ENCODE results near the gene HOXB9. TPM values are rescaled to one million over a fixed set of nuclear protein-coding genes. Genes with fewer than 3 reads are reported as not detected.
A peak's percentile ranks its signal among the peaks of the same experiment; 100 is the strongest.

HOXB9 gene
- total and polyA plus RNA-seq, 10 of the 15 experiments (the other 5 are each of a cell fraction or from before 2014, with no cell fraction given), result 0.01 to 0.49 (median 0.09) TPM; not detected in 5

DNA sequence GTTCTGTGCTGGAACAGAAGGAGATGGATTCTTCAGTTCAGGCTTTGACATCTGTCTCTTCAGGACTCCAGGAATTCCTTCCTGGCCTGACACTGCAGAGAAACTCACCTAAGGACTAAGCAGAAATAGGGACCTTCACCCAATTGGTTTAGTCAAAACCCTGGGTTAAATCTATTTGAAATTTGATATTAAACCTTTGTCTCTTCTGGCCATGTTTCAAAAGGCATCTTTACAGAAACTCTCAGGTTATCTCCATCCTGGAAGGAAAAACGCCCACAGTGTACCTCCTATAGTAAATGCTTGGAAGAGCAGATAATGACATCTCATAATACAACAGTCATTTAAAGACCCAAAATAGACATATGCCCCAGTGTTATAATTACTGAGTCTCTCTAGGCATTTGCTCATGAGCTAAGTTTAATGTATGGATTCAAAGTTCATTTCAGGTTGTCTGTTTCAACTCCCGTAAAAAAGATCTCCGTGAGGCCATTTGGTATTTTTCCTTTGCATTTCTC is 42.4 kb downstream of the HOXB9 start (continued):
- no peak for TF ChIP-seq YBX1 (IDR thresholded peaks at IDR 0.05)
- TF ChIP-seq ZNF217 (IDR thresholded peaks at IDR 0.05), result no peak
- TF ChIP-seq NKRF (conservative IDR thresholded peaks at IDR 0.05), result no peak
- no peak for TF ChIP-seq SPI1 (IDR thresholded peaks at IDR 0.05; ENCODE audit: borderline replicate concordance, insufficient read depth, low read depth, low read length)
- no peak for TF ChIP-seq DPF2 (IDR thresholded peaks at IDR 0.05)

DNA sequence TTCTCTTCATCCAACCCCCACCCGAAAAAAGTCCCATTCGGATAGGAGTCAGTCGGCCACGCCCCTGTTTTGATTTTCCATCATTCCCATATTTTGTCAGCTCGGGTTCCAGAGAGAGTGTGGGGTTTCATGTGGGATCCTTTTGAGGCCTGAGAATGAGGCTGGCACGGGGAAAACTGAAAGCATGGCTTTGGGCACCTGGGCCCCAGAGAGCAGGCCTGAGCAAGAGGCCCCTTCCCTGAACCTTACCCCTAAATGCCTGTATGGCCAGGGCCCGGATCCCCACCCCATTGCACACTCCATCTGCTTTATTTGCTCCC is 43.4 kb downstream of the HOXB9 start:
- Histone ChIP-seq H3K27me3 (replicated peaks in 1 of 2; ENCODE audit: control insufficient read depth in 2 of 2, insufficient read depth in 2 of 2, low read length in 1 of 2) (peaks cover 0 to 4% of the 10 kb centered on the region in 2 experiments; a peak in 1 of 4 replicates), H3K9ac (ENCODE audit: control insufficient read depth, insufficient read depth, low read length) (peak overlapping the region; percentile 64; the same call in 1 of the 2 replicates), H3K4me1 (ENCODE audit: control insufficient read depth, insufficient read depth, low read length) (peaks cover 10% of the 10 kb centered on the region), H3K79me2 (ENCODE audit: control insufficient read depth, insufficient read depth, low read length) (peaks cover under 1% of the 10 kb centered on the region; the same call in 1 of the 2 replicates), H3K27ac (ENCODE audit: control insufficient read depth, insufficient read depth) (no peak overlapping the region), H3K4me3 (peak overlapping the region; percentile 79; the same call in 1 of the 2 replicates), H3K36me3 (ENCODE audit: control insufficient read depth in 2 of 2, insufficient read depth in 2 of 2, low read length in 1 of 2) (no peaks in the 10 kb centered on the region), H4K20me1 (ENCODE audit: control insufficient read depth, insufficient read depth) (no peaks in the 10 kb centered on the region), H3K9me3 (replicated peaks; ENCODE audit: control insufficient read depth, insufficient read depth, low read length) (no peaks in the 10 kb centered on the region), H2AFZ (ENCODE audit: control insufficient read depth, low read depth, low read length) (no peak overlapping the region), H3K4me2 (ENCODE audit: control insufficient read depth, insufficient read depth) (peak overlapping the region; percentile 88; the same call in 1 of the 2 replicates)
- ChIA-PET CTCF (interaction anchor here (0.5 to 2.4 kb wide), 11 partner anchors 36 to 564 kb away, joined by 3 to 9 read pairs (median 5); no protein-coding TSS in a partner anchor), SMC1A (ENCODE audit: uncharacterized antibody, unreplicated experiment) (interaction anchor here (0.7 to 1.9 kb wide), 15 partner anchors 21 to 322 kb away, joined by 3 to 11 read pairs (median 4); no protein-coding TSS in a partner anchor), RAD21 (ENCODE audit: unreplicated experiment) (interaction anchor here (0.6 to 2.2 kb wide), 13 partner anchors 16 to 467 kb away, joined by 3 to 7 read pairs (median 3); no protein-coding TSS in a partner anchor), POLR2A (interaction anchor here (0.6 to 1.8 kb wide), 3 partner anchors 10 to 456 kb away, joined by 3 to 6 read pairs (median 4); partner anchors contain the start of gene HOXB5)
- TF ChIP-seq ZNF217 (IDR thresholded peaks at IDR 0.05), result no peak
- TF ChIP-seq EED (IDR thresholded peaks at IDR 0.05; ENCODE audit: low read depth), result no peak
- intact Hi-C loops (cut with micrococcal nuclease; ENCODE audit: unreplicated experiment) (no loop called here), in situ Hi-C loops (cut with MboI) (no loop called here)
- DNase-seq (ENCODE audit: low read depth, low spot score) (no peak), FAIRE-seq (no peak), ATAC-seq (no peak)
- no TSS peak for BruUV-seq (replicated peaks)
- WGBS (ENCODE audit: insufficient coverage, insufficient replicate concordance, low lambda C conversion rate, missing lambda C conversion rate), result 32% methylated on average over 7 of the region's 7 CpGs
